DND-41 (cell line): ENCODE measurements around the gene SVIL.

Source experiments
- ATAC-seq: fragments of 200-7000 bp; cut with Tn5 transposase; 3 replicates; pipeline ENCODE4 v1.9.1; 2021; ENCODE audit warnings: low read depth; ENCODE audit not compliant: insufficient read depth
- DNase-seq: peaks from one replicate; pipeline ENCODE4 v3.0.0-alpha.2; 2020
- H2AFZ ChIP-seq: 2 replicates; pipeline ENCODE4 v1.6.0; 2012; ENCODE audit warnings: low read depth, low read length
- H3K27ac ChIP-seq: 2 replicates; pipeline ENCODE4 v1.5.1; 2012; ENCODE audit warnings: low read length, inconsistent platforms
- H3K27me3 ChIP-seq: fragments of 200-600 bp; sonication (generic); 2 replicates; pipeline ENCODE4 v1.6.0; 2012; ENCODE audit warnings: low read length, mild to moderate bottlenecking, inconsistent platforms; ENCODE audit not compliant: insufficient read depth, poor library complexity
- H3K36me3 ChIP-seq: 2 replicates; pipeline ENCODE4 v1.5.1; 2012; ENCODE audit warnings: low read length, inconsistent platforms; ENCODE audit not compliant: insufficient read depth
- H3K4me1 ChIP-seq: 2 replicates; pipeline ENCODE4 v1.5.1; 2012; ENCODE audit warnings: mild to moderate bottlenecking, low read length; ENCODE audit not compliant: insufficient read depth
- H3K4me2 ChIP-seq: 2 replicates; pipeline ENCODE4 v1.6.0; 2012; ENCODE audit warnings: mild to moderate bottlenecking, moderate library complexity, low read length, inconsistent platforms; ENCODE audit not compliant: insufficient read depth
- H3K4me3 ChIP-seq, 2 experiments: fragments of 200-600 bp in 1 of 2; shearing (Covaris generic) in 1 of 2; 2 replicates each; pipeline ENCODE4 v1.5.1; 2012 to 2016; ENCODE audit warnings: inconsistent platforms in 2 of 2, low read length in 2 of 2, mild to moderate bottlenecking in 2 of 2, low read depth in 1 of 2, moderate library complexity in 1 of 2
- H3K79me2 ChIP-seq: 2 replicates; pipeline ENCODE4 v1.6.0; 2012; ENCODE audit warnings: low read length, inconsistent platforms; ENCODE audit not compliant: insufficient read depth
- H3K9ac ChIP-seq: 2 replicates; pipeline ENCODE4 v1.6.0; 2012; ENCODE audit warnings: low read depth, mild to moderate bottlenecking, inconsistent platforms, low read length, moderate library complexity
- H3K9me3 ChIP-seq: 2 replicates; pipeline ENCODE4 v1.5.1; 2012; ENCODE audit warnings: low read length, moderate library complexity, mild to moderate bottlenecking, inconsistent platforms; ENCODE audit not compliant: insufficient read depth, severe bottlenecking
- H4K20me1 ChIP-seq: 2 replicates; pipeline ENCODE4 v1.6.0; 2012; ENCODE audit warnings: low read length; ENCODE audit not compliant: insufficient read depth
- EZH2 ChIP-seq: IDR thresholded peaks from 3 replicates; pipeline ENCODE4 v1.6.1; 2012; ENCODE audit warnings: borderline replicate concordance, low read depth, mild to moderate bottlenecking, moderate library complexity, low read length, inconsistent platforms; ENCODE audit not compliant: severe bottlenecking
- TF ChIP-seq, protein P1 (sequence below): IDR thresholded peaks from 2 replicates; pipeline ENCODE4 v1.5.1; 2012; ENCODE audit warnings: borderline replicate concordance, low read length, moderate library complexity, mild to moderate bottlenecking; ENCODE audit not compliant: poor library complexity, severe bottlenecking; ENCODE audit errors: extremely low read depth

SVIL gene

DNA sequence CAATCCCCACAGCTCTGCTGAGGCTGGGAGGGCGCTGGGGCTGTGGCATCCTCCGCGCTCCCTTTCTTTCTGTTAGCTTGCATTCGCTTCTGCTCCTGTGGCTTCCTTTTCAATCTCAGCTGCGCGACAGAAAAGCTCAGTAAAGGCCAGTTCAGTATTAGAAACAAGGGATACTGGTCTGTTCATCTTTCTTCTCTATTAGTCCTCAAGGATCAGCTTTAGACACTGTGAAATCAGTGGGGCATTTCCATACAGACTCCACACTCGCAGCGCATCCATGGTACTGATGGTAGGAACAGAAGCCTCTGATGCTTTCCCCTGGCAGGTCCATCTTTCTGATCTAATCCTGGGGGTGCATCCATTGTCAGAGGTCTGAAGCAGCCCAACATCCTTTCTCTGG, 182.2 kb downstream of the SVIL start:
- Histone ChIP-seq H4K20me1 (peaks cover 6% of the 10 kb centered on the region; the same call in 1 of the 2 replicates), H3K79me2 (peaks cover 5% of the 10 kb centered on the region; the same call in 1 of the 2 replicates), H3K4me2 (no peak overlapping the region), H3K27ac (no peak overlapping the region), H3K9me3 (no peaks in the 10 kb centered on the region), H2AFZ (no peak overlapping the region), H3K4me3 (no peak overlapping the region), H3K27me3 (no peaks in the 10 kb centered on the region), H3K36me3 (peaks cover 11% of the 10 kb centered on the region), H3K9ac (no peak overlapping the region), H3K4me1 (no peaks in the 10 kb centered on the region)
- ATAC-seq (no peak), DNase-seq (no peak)
- TF ChIP-seq, protein P1, sequence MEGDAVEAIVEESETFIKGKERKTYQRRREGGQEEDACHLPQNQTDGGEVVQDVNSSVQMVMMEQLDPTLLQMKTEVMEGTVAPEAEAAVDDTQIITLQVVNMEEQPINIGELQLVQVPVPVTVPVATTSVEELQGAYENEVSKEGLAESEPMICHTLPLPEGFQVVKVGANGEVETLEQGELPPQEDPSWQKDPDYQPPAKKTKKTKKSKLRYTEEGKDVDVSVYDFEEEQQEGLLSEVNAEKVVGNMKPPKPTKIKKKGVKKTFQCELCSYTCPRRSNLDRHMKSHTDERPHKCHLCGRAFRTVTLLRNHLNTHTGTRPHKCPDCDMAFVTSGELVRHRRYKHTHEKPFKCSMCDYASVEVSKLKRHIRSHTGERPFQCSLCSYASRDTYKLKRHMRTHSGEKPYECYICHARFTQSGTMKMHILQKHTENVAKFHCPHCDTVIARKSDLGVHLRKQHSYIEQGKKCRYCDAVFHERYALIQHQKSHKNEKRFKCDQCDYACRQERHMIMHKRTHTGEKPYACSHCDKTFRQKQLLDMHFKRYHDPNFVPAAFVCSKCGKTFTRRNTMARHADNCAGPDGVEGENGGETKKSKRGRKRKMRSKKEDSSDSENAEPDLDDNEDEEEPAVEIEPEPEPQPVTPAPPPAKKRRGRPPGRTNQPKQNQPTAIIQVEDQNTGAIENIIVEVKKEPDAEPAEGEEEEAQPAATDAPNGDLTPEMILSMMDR, result no peak
- no peak for TF ChIP-seq EZH2

DNA sequence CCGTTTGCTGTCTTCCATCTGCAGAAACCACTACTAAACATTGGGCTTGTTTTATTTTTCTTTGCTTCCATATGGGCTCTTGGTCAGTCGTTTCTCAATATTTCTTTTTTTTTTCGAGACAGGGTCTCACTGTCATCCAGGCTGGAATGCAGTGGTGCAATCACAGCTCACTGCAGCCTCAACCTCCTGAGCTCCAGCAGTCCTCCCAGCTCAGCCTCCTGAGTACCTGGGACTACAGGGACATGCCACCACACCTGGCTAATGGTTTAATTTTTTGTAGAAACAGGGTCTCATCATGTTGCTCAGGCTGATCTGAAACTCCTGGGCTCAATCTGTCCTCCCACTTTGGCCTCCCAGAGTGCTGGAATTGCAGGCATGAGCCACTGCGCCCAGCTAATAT, 182.8 kb downstream of the SVIL start:
- no peak for TF ChIP-seq EZH2
- TF ChIP-seq, protein P1, result no peak
- Histone ChIP-seq H3K9ac (no peak overlapping the region), H3K4me1 (no peaks in the 10 kb centered on the region)

DNA sequence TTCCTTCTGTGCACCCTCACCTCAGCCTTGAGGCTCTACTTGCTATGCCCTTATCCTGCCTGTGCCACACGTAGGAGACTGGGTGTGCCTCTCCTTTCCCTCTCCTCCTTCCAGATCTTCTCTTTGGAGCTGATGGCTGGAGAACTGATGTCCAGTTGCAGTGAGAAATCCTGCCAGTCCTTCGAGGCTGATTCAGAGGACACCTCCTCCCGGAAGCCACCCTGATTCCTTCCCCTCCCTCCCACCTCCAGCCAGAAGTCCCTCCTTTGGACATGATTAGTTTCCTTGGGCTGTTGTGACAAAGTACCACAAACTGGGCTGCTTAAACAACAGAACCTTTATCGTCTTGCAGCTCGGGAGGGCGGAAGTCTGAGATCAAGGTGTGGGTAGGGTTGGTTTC, 184.4 kb downstream of the SVIL start:
- Histone ChIP-seq H3K4me1 (peaks cover 13% of the 10 kb centered on the region), H3K4me3 (no peak overlapping the region), H3K9ac (no peak overlapping the region), H2AFZ (no peak overlapping the region), H3K27me3 (no peaks in the 10 kb centered on the region), H3K9me3 (no peaks in the 10 kb centered on the region), H3K27ac (no peak overlapping the region), H4K20me1 (peaks cover 6% of the 10 kb centered on the region; the same call in 1 of the 2 replicates), H3K36me3 (peaks cover 4% of the 10 kb centered on the region), H3K4me2 (no peak overlapping the region), H3K79me2 (peaks cover 5% of the 10 kb centered on the region; the same call in 1 of the 2 replicates)
- no peak for TF ChIP-seq EZH2
- TF ChIP-seq, protein P1, result no peak
- DNase-seq (no peak), ATAC-seq (no peak)

More for the DNA sequence above, 182.8 kb downstream of the SVIL start:
- H2AFZ ChIP-seq, result no peak overlapping the region
- no peaks in the 10 kb centered on the region for H3K27me3 ChIP-seq
- no peak overlapping the region for H3K27ac ChIP-seq
- peaks cover 6% of the 10 kb centered on the region; the same call in 1 of the 2 replicates for H4K20me1 ChIP-seq
- H3K9me3 ChIP-seq, result no peaks in the 10 kb centered on the region
- DNase-seq, result no peak
- H3K4me2 ChIP-seq, result no peak overlapping the region
- H3K4me3 ChIP-seq, result no peak overlapping the region
- ATAC-seq, result no peak
- peaks cover 5% of the 10 kb centered on the region; the same call in 1 of the 2 replicates for H3K79me2 ChIP-seq
- H3K36me3 ChIP-seq, result peaks cover 11% of the 10 kb centered on the region
